Measurements from ENCODE around the gene VEGFB. TPM values are rescaled to one million over a fixed set of nuclear protein-coding genes. Genes with fewer than 3 reads are reported as not detected.

Gene VEGFB
- total RNA-seq, 1 experiment from 2014 or later: 47.5 TPM

DNA sequence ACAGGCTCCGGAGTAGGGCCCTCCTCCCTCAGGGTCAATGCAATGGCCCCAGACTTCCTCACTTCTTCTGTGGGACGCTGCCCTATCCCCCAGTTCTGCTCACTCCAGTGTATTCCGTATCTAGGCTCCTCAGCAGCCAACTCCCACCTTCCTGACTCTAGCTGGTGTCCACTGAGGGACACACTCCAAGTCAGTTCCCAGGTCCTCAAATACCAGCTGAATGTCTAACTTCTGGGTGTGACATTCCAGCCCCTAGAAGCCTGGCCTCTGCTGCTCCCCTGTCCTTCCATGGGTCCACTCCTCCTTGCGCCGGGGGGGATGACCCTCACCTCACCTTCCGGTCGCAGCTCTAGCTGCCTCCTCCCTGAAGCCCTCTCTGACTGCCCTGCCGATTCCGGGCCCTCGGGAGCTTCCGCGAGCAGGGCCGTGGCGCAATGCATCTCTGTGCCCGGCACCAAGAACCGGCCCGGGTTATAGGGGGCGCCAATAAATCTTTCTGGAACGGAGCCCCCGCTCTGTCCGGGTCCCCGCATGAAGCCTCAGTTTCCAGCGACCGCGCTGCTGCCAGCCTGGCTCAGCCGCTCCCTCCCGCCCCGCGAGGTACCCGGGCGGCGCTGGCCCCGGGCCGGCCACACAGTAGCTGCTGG, 34.6 kb downstream of the VEGFB start (continued):
- TF ChIP-seq CEBPB (IDR thresholded peaks at IDR 0.05; ENCODE audit: low read depth) (no peak), SIN3A (IDR thresholded peaks at IDR 0.05; ENCODE audit: low read depth) (no peak), EGR1 (IDR thresholded peaks at IDR 0.05; ENCODE audit: low read depth) (no peak)

DNA sequence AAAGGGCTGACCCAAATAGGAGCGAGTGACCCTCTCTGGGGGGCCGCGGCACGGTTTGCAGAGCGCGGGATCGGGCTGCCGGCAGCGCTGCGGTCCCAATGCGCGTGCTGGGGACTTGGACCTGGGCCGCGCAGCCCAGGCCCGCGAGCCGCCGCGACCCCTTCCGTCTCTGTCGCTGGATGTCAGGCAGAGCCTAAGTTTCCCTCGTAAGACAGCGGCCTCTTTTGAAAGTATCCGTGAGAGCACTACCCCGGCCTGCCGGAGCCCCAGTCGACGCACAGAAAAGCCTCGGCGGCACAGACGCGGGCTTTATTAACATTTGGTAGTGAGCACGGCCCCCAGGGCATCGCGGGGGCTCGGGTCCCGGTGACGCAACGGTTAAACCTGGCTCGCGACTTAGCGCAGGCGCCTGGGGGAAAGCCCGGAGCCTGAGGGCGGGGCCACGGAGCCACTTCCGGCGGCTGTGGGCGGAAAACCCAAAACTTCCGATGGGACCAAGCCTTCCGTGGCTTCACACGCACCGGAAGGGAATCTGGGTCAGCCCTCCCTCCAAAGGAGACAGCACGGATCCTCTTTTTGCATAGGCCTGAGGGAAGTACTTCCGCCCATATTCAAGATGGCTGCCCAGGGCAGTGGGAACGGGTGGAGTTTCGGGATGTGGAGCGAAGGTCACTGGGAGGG, 35.3 kb downstream of the VEGFB start:
- ATAC-seq: peak; percentile 83
- peaks cover 18 to 31% of the 10 kb centered on the region in 2 experiments; a peak in 3 of 4 replicates for H3K4me1 ChIP-seq (ENCODE audit: control insufficient read depth in 1 of 2, insufficient read depth in 2 of 2, low read length in 2 of 2)
- no peaks in the 10 kb centered on the region for H3K9me3 ChIP-seq (ENCODE audit: control insufficient read depth in 1 of 2, insufficient read depth in 1 of 2, low read depth in 1 of 2, low read length in 2 of 2)
- 0 out of 4 replicates have a peak, but pooled peaks cover 2 to 9% of the 10 kb centered on the region in 2 experiments for H3K36me3 ChIP-seq (ENCODE audit: control insufficient read depth in 1 of 2, insufficient read depth in 2 of 2, low read length in 2 of 2)
- H3K4me2 ChIP-seq (ENCODE audit: low read length): peak overlapping the region; percentile 91
- H3K27ac ChIP-seq (ENCODE audit: low read depth, low read length): peak overlapping the region; percentile 95
- TSS peak; percentile 65 for BruUV-seq (replicated peaks)
- no peaks in the 10 kb centered on the region for H3K9me2 ChIP-seq (ENCODE audit: insufficient read depth)
- ChIA-PET RAD21 (ENCODE audit: low non-redundant PET in 1 of 2, low total read pairs in 2 of 2, uncharacterized antibody in 2 of 2, unreplicated experiment in 2 of 2) (interaction anchor here in 1 of 2 experiments (0.8 kb wide), 1 partner anchor 43 kb away, joined by 3 read pairs; no protein-coding TSS in a partner anchor), POLR2A (interaction anchor here (0.8 to 3.9 kb wide), 18 partner anchors 12 to 103 kb away, joined by 3 to 29 read pairs (median 4); partner anchors contain the start of genes BAD, ESRRA, FKBP2 and GPR137), CTCF (interaction anchor here (0.7 to 2.5 kb wide), 10 partner anchors 18 to 87 kb away, joined by 3 to 11 read pairs (median 4); partner anchors contain the start of genes PRDX5 and TRMT112)
- no peak overlapping the region for H2AFZ ChIP-seq (ENCODE audit: low read depth, low read length, poor library complexity, severe bottlenecking)
- H3K27me3 ChIP-seq (ENCODE audit: insufficient read depth, low read length): no peaks in the 10 kb centered on the region
- H3K9ac ChIP-seq (ENCODE audit: low read length): peak overlapping the region; percentile 80
- peaks cover 8% of the 10 kb centered on the region; the same call in 1 of the 2 replicates for H3K79me2 ChIP-seq (ENCODE audit: insufficient read depth, low read length)
- H4K20me1 ChIP-seq (ENCODE audit: insufficient read depth): no peaks in the 10 kb centered on the region
- intact Hi-C loops (cut with micrococcal nuclease): loop anchor here (1.0 to 2.0 kb wide), 2 partner anchors 32 to 65 kb away; no protein-coding TSS in a partner anchor
- H3K4me3 ChIP-seq (replicated peaks in 1 of 2; ENCODE audit: low read depth in 1 of 2, low read length in 2 of 2): peak overlapping the region; percentile 72 to 98
- TF ChIP-seq, protein P1, sequence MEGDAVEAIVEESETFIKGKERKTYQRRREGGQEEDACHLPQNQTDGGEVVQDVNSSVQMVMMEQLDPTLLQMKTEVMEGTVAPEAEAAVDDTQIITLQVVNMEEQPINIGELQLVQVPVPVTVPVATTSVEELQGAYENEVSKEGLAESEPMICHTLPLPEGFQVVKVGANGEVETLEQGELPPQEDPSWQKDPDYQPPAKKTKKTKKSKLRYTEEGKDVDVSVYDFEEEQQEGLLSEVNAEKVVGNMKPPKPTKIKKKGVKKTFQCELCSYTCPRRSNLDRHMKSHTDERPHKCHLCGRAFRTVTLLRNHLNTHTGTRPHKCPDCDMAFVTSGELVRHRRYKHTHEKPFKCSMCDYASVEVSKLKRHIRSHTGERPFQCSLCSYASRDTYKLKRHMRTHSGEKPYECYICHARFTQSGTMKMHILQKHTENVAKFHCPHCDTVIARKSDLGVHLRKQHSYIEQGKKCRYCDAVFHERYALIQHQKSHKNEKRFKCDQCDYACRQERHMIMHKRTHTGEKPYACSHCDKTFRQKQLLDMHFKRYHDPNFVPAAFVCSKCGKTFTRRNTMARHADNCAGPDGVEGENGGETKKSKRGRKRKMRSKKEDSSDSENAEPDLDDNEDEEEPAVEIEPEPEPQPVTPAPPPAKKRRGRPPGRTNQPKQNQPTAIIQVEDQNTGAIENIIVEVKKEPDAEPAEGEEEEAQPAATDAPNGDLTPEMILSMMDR (IDR thresholded peaks at IDR 0.05 in 2 of 3, conservative IDR thresholded peaks at IDR 0.05 in 1 of 3; ENCODE audit: borderline replicate concordance in 1 of 3, insufficient read depth in 1 of 3, low read depth in 2 of 3, low read length in 2 of 3): no peak
- TF ChIP-seq YY1 (IDR thresholded peaks at IDR 0.05; ENCODE audit: extremely low read depth, insufficient replicate concordance, low read depth, low read length) (peak; percentile 99), ZFX (IDR thresholded peaks at IDR 0.05) (peak; percentile 34; the same call in 1 of the 2 replicates), ZNF274 (IDR thresholded peaks at IDR 0.05; ENCODE audit: low read depth, low read length) (no peak), EGR1 (IDR thresholded peaks at IDR 0.05; ENCODE audit: low read depth) (no peak), RAD21 (IDR thresholded peaks at IDR 0.05; ENCODE audit: low read depth) (no peak), SIN3A (IDR thresholded peaks at IDR 0.05; ENCODE audit: low read depth) (no peak), CBX3 (IDR thresholded peaks at IDR 0.05; ENCODE audit: low read depth) (no peak), CEBPB (IDR thresholded peaks at IDR 0.05; ENCODE audit: low read depth) (no peak), JUND (IDR thresholded peaks at IDR 0.05) (no peak), SP1 (IDR thresholded peaks at IDR 0.05; ENCODE audit: low read depth) (no peak), POLR2AphosphoS5 (IDR thresholded peaks at IDR 0.05; ENCODE audit: low read depth, low read length) (peak; percentile 87), EZH2 (IDR thresholded peaks at IDR 0.05) (no peak), TCF7L2 (IDR thresholded peaks at IDR 0.05; ENCODE audit: borderline replicate concordance, extremely low read depth, insufficient read depth, insufficient read length) (peak; percentile 35), FOSL1 (IDR thresholded peaks at IDR 0.05; ENCODE audit: low read depth) (no peak), POLR2A (IDR thresholded peaks at IDR 0.05; ENCODE audit: borderline replicate concordance, extremely low read depth, insufficient read depth, insufficient read length) (peak; percentile 14), SRF (IDR thresholded peaks at IDR 0.05; ENCODE audit: low read depth) (no peak), EZH2phosphoT487 (IDR thresholded peaks at IDR 0.05; ENCODE audit: borderline replicate concordance) (no peak)
- TF ChIP-seq, protein P2, sequence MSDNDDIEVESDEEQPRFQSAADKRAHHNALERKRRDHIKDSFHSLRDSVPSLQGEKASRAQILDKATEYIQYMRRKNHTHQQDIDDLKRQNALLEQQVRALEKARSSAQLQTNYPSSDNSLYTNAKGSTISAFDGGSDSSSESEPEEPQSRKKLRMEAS (IDR thresholded peaks at IDR 0.05): no peak
- TF ChIP-seq, protein P3, sequence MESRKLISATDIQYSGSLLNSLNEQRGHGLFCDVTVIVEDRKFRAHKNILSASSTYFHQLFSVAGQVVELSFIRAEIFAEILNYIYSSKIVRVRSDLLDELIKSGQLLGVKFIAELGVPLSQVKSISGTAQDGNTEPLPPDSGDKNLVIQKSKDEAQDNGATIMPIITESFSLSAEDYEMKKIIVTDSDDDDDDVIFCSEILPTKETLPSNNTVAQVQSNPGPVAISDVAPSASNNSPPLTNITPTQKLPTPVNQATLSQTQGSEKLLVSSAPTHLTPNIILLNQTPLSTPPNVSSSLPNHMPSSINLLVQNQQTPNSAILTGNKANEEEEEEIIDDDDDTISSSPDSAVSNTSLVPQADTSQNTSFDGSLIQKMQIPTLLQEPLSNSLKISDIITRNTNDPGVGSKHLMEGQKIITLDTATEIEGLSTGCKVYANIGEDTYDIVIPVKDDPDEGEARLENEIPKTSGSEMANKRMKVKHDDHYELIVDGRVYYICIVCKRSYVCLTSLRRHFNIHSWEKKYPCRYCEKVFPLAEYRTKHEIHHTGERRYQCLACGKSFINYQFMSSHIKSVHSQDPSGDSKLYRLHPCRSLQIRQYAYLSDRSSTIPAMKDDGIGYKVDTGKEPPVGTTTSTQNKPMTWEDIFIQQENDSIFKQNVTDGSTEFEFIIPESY (IDR thresholded peaks at IDR 0.05; ENCODE audit: extremely low read depth, insufficient replicate concordance, low read length): peak; percentile 65
- DNase-seq (ENCODE audit: low read depth, low spot score): peak; percentile 99
